Suprapubic skin (tissue), 4 donors: ENCODE results near the gene OR52B6. TPM values are rescaled to one million over a fixed set of nuclear protein-coding genes. Genes with fewer than 3 reads are reported as not detected.
"Not testable (repeated sequence)": the region's sequence is repeated elsewhere in the genome, so short reads cannot be mapped to it uniquely, and the experiment has no call there.

Experiments
- DNase-seq, 2 donors: peaks; one replicate each; pipeline ENCODE4 v3.0.0-alpha.2; 2019; ENCODE audit warnings: low spot score in 2 of 2
- H3K27ac ChIP-seq: fragments of 200-600 bp; sonication (generic); one replicate; pipeline ENCODE4 v1.5.1; 2019
- H3K27me3 ChIP-seq: fragments of 200-600 bp; sonication (generic); one replicate; pipeline ENCODE4 v1.5.1; 2019
- H3K36me3 ChIP-seq: fragments of 200-600 bp; sonication (generic); one replicate; pipeline ENCODE4 v1.5.1; 2019
- H3K4me1 ChIP-seq: fragments of 200-600 bp; sonication (generic); one replicate; pipeline ENCODE4 v1.5.1; 2019
- H3K4me3 ChIP-seq: fragments of 200-600 bp; sonication (generic); one replicate; pipeline ENCODE4 v1.5.1; 2019; ENCODE audit warnings: mild to moderate bottlenecking
- H3K9me3 ChIP-seq: fragments of 200-600 bp; sonication (generic); one replicate; pipeline ENCODE4 v1.5.1; 2019
- CTCF ChIP-seq, 2 donors: fragments of 200-600 bp in 1 of 2; fragments of 450-650 bp in 1 of 2; sonication (generic) in 1 of 2; IDR thresholded peaks; one replicate each; pipeline ENCODE4 v1.5.1; 2016 to 2019; ENCODE audit warnings: antibody characterized with exemption in 2 of 2, mild to moderate bottlenecking in 1 of 2, moderate library complexity in 1 of 2
- EP300 ChIP-seq: sonication (generic); formaldehyde crosslinking; IDR thresholded peaks from one replicate; pipeline ENCODE4 v1.6.1; 2017; ENCODE audit warnings: antibody characterized with exemption
- POLR2A ChIP-seq, 2 donors: fragments of 450-650 bp; IDR thresholded peaks; one replicate each; pipeline ENCODE4 v1.6.1; 2017; ENCODE audit warnings: antibody characterized with exemption in 2 of 2, mild to moderate bottlenecking in 2 of 2, moderate library complexity in 2 of 2
- POLR2AphosphoS5 ChIP-seq, 3 donors: sonication (generic); formaldehyde crosslinking; IDR thresholded peaks; one replicate each; pipeline ENCODE4 v1.6.1; 2017; ENCODE audit warnings: antibody characterized with exemption in 3 of 3
- WGBS: methylation state at CpG from one replicate; pipeline ENCODE4 v1.1.5; 2018; 5-methylcytosine and 5-hydroxymethylcytosine counted together
- total RNA-seq, 4 donors: library from RNA; depleted of rRNA; stranded (reverse); fragments of >200 nt; gene quantifications; one replicate each; pipeline ENCODE4 v1.1.0, GENCODE V29; 2016

Gene OR52B6
- total RNA-seq, 4 donors from 2014 or later = not detected

- Histone ChIP-seq H3K4me1 (no peaks in the 10 kb centered on the region), H3K9me3 (no peaks in the 10 kb centered on the region), H3K27me3 (no peaks in the 10 kb centered on the region), H3K4me3 (no peak overlapping the region), H3K36me3 (no peaks in the 10 kb centered on the region), H3K27ac (no peak overlapping the region)
- TF ChIP-seq EP300 = no peak
- no peak for TF ChIP-seq POLR2AphosphoS5 (IDR thresholded peaks at IDR 0.05)
- TF ChIP-seq POLR2A (IDR thresholded peaks at IDR 0.05) = no peak
- no peak for TF ChIP-seq CTCF (IDR thresholded peaks at IDR 0.05)
- no peak for DNase-seq
Measured at GRCh38 chr11:5577101-5577500, 3.6 kb upstream of the OR52B6 start.

- H3K36me3 ChIP-seq = no peaks in the 10 kb centered on the region
- no peak overlapping the region for H3K4me3 ChIP-seq
- no peak for TF ChIP-seq POLR2A (IDR thresholded peaks at IDR 0.05)
- TF ChIP-seq EP300 = no peak
- TF ChIP-seq POLR2AphosphoS5 (IDR thresholded peaks at IDR 0.05) = no peak
- TF ChIP-seq CTCF (IDR thresholded peaks at IDR 0.05) = no peak
- H3K4me1 ChIP-seq = no peaks in the 10 kb centered on the region
- DNase-seq = no peak
- H3K9me3 ChIP-seq = no peaks in the 10 kb centered on the region
- no peak overlapping the region for H3K27ac ChIP-seq
- no peaks in the 10 kb centered on the region for H3K27me3 ChIP-seq
- 84% methylated on average over 4 of the region's 4 CpGs for WGBS
Measured at GRCh38 chr11:5581014-5581413, 337 bp downstream of the OR52B6 start.

GRCh38 chr11:5584458-5584857, 3.8 kb downstream of the OR52B6 start:
- H3K27me3 ChIP-seq, H3K27ac ChIP-seq, H3K36me3 ChIP-seq, H3K9me3 ChIP-seq, H3K4me1 ChIP-seq, H3K4me3 ChIP-seq, DNase-seq: not testable (repeated sequence)
- 70% methylated on average over 5 of the region's 5 CpGs for WGBS

- H3K27me3 ChIP-seq, H3K9me3 ChIP-seq, DNase-seq, H3K4me3 ChIP-seq, H3K27ac ChIP-seq, H3K4me1 ChIP-seq, H3K36me3 ChIP-seq: not testable (repeated sequence)
- 97% methylated on average over 6 of the region's 31 CpGs for WGBS
Measured at GRCh38 chr11:5589906-5590305, 9.2 kb downstream of the OR52B6 start.

GRCh38 chr11:5591613-5592012, 10.9 kb downstream of the OR52B6 start:
- 80% methylated on average over 3 of the region's 3 CpGs for WGBS
- no peaks in the 10 kb centered on the region for H3K27me3 ChIP-seq
- no peak for TF ChIP-seq POLR2A (IDR thresholded peaks at IDR 0.05)
- TF ChIP-seq CTCF (IDR thresholded peaks at IDR 0.05) = no peak
- no peak for TF ChIP-seq POLR2AphosphoS5 (IDR thresholded peaks at IDR 0.05)
- no peak for TF ChIP-seq EP300
- no peak overlapping the region for H3K4me3 ChIP-seq
- no peak for DNase-seq
- H3K27ac ChIP-seq = no peak overlapping the region
- H3K4me1 ChIP-seq = peaks cover 4% of the 10 kb centered on the region
- no peaks in the 10 kb centered on the region for H3K36me3 ChIP-seq
- H3K9me3 ChIP-seq = no peaks in the 10 kb centered on the region

GRCh38 chr11:5592615-5593014, 11.9 kb downstream of the OR52B6 start:
- H3K4me1 ChIP-seq = peaks cover 14% of the 10 kb centered on the region

More at GRCh38 chr11:5592615-5593014, 11.9 kb downstream of the OR52B6 start:
- Histone ChIP-seq H3K9me3 (no peaks in the 10 kb centered on the region), H3K36me3 (no peaks in the 10 kb centered on the region), H3K27me3 (no peaks in the 10 kb centered on the region), H3K27ac (no peak overlapping the region), H3K4me3 (no peak overlapping the region)
- WGBS = 90% methylated on average over 5 of the region's 5 CpGs
- no peak for DNase-seq
- no peak for TF ChIP-seq EP300
- no peak for TF ChIP-seq POLR2AphosphoS5 (IDR thresholded peaks at IDR 0.05)
- no peak for TF ChIP-seq POLR2A (IDR thresholded peaks at IDR 0.05)
- TF ChIP-seq CTCF (IDR thresholded peaks at IDR 0.05) = no peak
